Measurements from ENCODE around the gene KCNJ12.

KCNJ12 gene

DNA sequence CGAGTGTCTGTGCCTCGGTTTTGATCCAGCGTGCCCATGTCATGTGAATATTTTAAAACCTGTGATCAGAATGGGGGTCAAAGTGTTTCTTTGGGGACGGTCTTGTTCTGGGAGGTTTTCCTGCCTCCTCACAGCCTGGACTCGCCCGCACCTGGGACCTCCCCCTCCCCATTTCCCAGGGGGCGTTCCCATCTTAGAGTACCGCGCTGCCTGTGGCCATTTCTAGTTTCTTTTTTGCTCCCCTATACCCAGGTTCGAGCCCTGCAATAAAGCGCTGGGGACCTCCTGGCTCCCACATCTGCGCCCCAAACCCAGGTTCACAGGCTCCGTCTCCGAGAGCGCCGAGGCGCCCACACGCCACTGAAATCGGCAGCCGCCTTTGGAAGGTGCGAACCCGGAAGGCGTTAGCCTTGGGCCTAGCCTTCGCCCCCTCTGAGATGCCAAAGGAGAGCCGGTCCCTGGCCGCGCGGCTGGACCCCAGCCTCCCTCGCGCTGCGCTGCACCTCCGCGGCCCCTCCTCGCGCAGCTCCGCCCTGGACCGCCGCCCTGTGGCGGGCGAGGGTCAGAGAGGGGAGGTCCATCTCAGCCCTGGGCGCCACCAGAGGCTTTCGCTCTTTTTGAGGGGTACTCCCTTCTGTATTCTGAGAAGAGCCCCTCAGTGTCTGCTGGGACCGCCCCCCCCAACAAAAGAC lies 1.7 kb downstream of the KCNJ12 start:
- no peaks in the 10 kb centered on the region for H3K79me2 ChIP-seq (ENCODE audit: insufficient read depth, low read length)
- H3K27me3 ChIP-seq (ENCODE audit: insufficient read depth, low read length, poor library complexity): no peaks in the 10 kb centered on the region
- no peak overlapping the region for H3K4me2 ChIP-seq (ENCODE audit: insufficient read depth, low read length)
- H4K20me1 ChIP-seq (ENCODE audit: insufficient read depth, low read length): peaks cover 3% of the 10 kb centered on the region; the same call in 1 of the 2 replicates
- ATAC-seq (ENCODE audit: insufficient read depth, low read depth): no peak
- no peak overlapping the region for H3K4me3 ChIP-seq (ENCODE audit: low read depth in 1 of 2, low read length in 2 of 2)
- TF ChIP-seq, protein P1, sequence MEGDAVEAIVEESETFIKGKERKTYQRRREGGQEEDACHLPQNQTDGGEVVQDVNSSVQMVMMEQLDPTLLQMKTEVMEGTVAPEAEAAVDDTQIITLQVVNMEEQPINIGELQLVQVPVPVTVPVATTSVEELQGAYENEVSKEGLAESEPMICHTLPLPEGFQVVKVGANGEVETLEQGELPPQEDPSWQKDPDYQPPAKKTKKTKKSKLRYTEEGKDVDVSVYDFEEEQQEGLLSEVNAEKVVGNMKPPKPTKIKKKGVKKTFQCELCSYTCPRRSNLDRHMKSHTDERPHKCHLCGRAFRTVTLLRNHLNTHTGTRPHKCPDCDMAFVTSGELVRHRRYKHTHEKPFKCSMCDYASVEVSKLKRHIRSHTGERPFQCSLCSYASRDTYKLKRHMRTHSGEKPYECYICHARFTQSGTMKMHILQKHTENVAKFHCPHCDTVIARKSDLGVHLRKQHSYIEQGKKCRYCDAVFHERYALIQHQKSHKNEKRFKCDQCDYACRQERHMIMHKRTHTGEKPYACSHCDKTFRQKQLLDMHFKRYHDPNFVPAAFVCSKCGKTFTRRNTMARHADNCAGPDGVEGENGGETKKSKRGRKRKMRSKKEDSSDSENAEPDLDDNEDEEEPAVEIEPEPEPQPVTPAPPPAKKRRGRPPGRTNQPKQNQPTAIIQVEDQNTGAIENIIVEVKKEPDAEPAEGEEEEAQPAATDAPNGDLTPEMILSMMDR (IDR thresholded peaks at IDR 0.05; ENCODE audit: borderline replicate concordance, extremely low read depth, low read length, poor library complexity, severe bottlenecking): no peak
- no peak for TF ChIP-seq EZH2 (IDR thresholded peaks at IDR 0.05; ENCODE audit: borderline replicate concordance, low read depth, low read length, severe bottlenecking)
- H3K27ac ChIP-seq (ENCODE audit: low read length): no peak overlapping the region
- DNase-seq: no peak
- H3K9me3 ChIP-seq (ENCODE audit: insufficient read depth, low read length, severe bottlenecking): no peaks in the 10 kb centered on the region
- H3K36me3 ChIP-seq (ENCODE audit: insufficient read depth, low read length): no peaks in the 10 kb centered on the region
- no peaks in the 10 kb centered on the region for H3K4me1 ChIP-seq (ENCODE audit: insufficient read depth, low read length)
- no peak overlapping the region for H3K9ac ChIP-seq (ENCODE audit: low read depth, low read length)
- no peak overlapping the region for H2AFZ ChIP-seq (ENCODE audit: low read depth, low read length)

DNA sequence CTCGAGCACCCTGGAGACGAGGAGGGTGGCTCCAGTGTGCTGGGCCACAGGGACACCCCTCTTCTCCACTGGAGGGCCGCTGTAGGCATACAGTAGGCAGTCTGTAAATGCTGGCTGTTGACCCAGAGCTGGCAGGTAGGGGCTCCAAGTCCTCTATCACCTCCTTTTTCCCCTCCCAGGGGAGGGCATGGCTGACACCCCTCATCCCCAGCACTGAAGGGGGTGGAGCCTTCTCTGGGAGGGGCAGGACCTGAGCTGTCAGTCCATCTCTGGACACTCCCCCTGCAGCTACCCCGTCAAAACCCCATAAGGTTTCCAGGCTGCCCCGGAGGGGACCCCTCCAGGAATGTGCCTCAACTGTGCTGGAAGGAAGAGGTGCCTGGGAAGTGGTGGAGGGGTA lies 2.4 kb downstream of the KCNJ12 start:
- peaks cover 3% of the 10 kb centered on the region; the same call in 1 of the 2 replicates for H4K20me1 ChIP-seq (ENCODE audit: insufficient read depth, low read length)
- H3K9me3 ChIP-seq (ENCODE audit: insufficient read depth, low read length, severe bottlenecking): no peaks in the 10 kb centered on the region
- no peaks in the 10 kb centered on the region for H3K79me2 ChIP-seq (ENCODE audit: insufficient read depth, low read length)
- H3K4me3 ChIP-seq (ENCODE audit: low read depth in 1 of 2, low read length in 2 of 2): no peak overlapping the region
- no peak for ATAC-seq (ENCODE audit: insufficient read depth, low read depth)
- no peak overlapping the region for H2AFZ ChIP-seq (ENCODE audit: low read depth, low read length)
- no peak for TF ChIP-seq EZH2 (IDR thresholded peaks at IDR 0.05; ENCODE audit: borderline replicate concordance, low read depth, low read length, severe bottlenecking)
- TF ChIP-seq, protein P1 (IDR thresholded peaks at IDR 0.05; ENCODE audit: borderline replicate concordance, extremely low read depth, low read length, poor library complexity, severe bottlenecking): no peak
- H3K36me3 ChIP-seq (ENCODE audit: insufficient read depth, low read length): no peaks in the 10 kb centered on the region
- H3K4me1 ChIP-seq (ENCODE audit: insufficient read depth, low read length): no peaks in the 10 kb centered on the region
- H3K9ac ChIP-seq (ENCODE audit: low read depth, low read length): no peak overlapping the region
- no peak overlapping the region for H3K4me2 ChIP-seq (ENCODE audit: insufficient read depth, low read length)
- no peaks in the 10 kb centered on the region for H3K27me3 ChIP-seq (ENCODE audit: insufficient read depth, low read length, poor library complexity)
- no peak for DNase-seq
- no peak overlapping the region for H3K27ac ChIP-seq (ENCODE audit: low read length)

DNA sequence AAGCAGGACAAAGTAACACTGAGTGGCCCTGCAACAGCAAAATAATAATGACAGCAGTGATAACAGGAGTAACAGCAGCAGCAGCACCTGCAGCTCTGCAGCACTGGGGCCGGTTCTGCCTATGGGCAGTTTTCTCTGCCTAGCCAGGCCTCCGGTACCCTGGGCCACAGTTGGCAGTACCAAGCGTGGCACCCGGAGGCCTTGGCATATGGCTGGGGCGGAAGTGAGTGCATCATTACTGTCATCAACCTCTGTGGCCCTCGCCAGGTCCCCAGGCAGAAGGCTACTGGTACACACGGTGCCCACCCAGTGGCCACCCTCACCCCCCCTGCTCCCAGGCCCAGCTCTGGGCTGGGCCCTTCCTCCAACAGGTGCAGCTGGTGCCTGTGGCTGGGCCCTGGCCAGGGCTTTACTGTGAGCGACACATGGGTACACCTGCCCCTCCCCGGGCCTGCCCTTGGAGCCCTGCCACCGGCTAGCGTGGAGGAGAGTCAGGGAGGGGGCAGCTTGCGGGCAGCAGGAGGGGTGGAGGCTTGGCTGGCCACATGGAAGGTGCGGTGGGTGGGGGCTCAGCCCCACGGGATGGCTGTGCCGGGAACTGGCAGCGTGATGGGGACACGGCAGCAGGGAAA lies 3.0 kb downstream of the KCNJ12 start:
- no peak overlapping the region for H3K4me2 ChIP-seq (ENCODE audit: insufficient read depth, low read length)
- H4K20me1 ChIP-seq (ENCODE audit: insufficient read depth, low read length): peaks cover 3% of the 10 kb centered on the region; the same call in 1 of the 2 replicates
- no peaks in the 10 kb centered on the region for H3K27me3 ChIP-seq (ENCODE audit: insufficient read depth, low read length, poor library complexity)
- TF ChIP-seq EZH2 (IDR thresholded peaks at IDR 0.05; ENCODE audit: borderline replicate concordance, low read depth, low read length, severe bottlenecking): no peak
- TF ChIP-seq, protein P1 (IDR thresholded peaks at IDR 0.05; ENCODE audit: borderline replicate concordance, extremely low read depth, low read length, poor library complexity, severe bottlenecking): no peak
- H3K27ac ChIP-seq (ENCODE audit: low read length): no peak overlapping the region
- H2AFZ ChIP-seq (ENCODE audit: low read depth, low read length): no peak overlapping the region
- H3K4me1 ChIP-seq (ENCODE audit: insufficient read depth, low read length): no peaks in the 10 kb centered on the region
- no peak overlapping the region for H3K4me3 ChIP-seq (ENCODE audit: low read depth in 1 of 2, low read length in 2 of 2)
- ATAC-seq (ENCODE audit: insufficient read depth, low read depth): no peak
- DNase-seq: no peak
- no peak overlapping the region for H3K9ac ChIP-seq (ENCODE audit: low read depth, low read length)
- H3K9me3 ChIP-seq (ENCODE audit: insufficient read depth, low read length, severe bottlenecking): no peaks in the 10 kb centered on the region
- H3K79me2 ChIP-seq (ENCODE audit: insufficient read depth, low read length): no peaks in the 10 kb centered on the region
- H3K36me3 ChIP-seq (ENCODE audit: insufficient read depth, low read length): no peaks in the 10 kb centered on the region
